Ascending aorta (tissue), 2 donors: ENCODE results near the gene KRTDAP. TPM values are rescaled to one million over a fixed set of nuclear protein-coding genes. Genes with fewer than 3 reads are reported as not detected.

Source experiments
- DNase-seq, 2 donors: peaks; one replicate each; pipeline ENCODE4 v3.0.0-alpha.2; 2019; ENCODE audit warnings: low spot score in 2 of 2
- H3K27ac ChIP-seq, 2 donors: fragments of 200-600 bp; sonication (generic); one replicate each; pipeline ENCODE4 v1.5.1; 2016 to 2017; ENCODE audit warnings: mild to moderate bottlenecking in 1 of 2
- H3K27me3 ChIP-seq: fragments of 200-600 bp; sonication (generic); one replicate; pipeline ENCODE4 v1.5.1; 2017
- H3K36me3 ChIP-seq, 2 donors: fragments of 200-600 bp; sonication (generic); one replicate each; pipeline ENCODE4 v1.5.1; 2016
- H3K4me1 ChIP-seq, 2 donors: fragments of 200-600 bp; sonication (generic); one replicate each; pipeline ENCODE4 v1.5.1; 2016 to 2017; ENCODE audit warnings: mild to moderate bottlenecking in 1 of 2
- H3K4me3 ChIP-seq, 2 donors: fragments of 200-600 bp; sonication (generic); one replicate each; pipeline ENCODE4 v1.5.1; 2016 to 2017; ENCODE audit warnings: mild to moderate bottlenecking in 1 of 2
- H3K9me3 ChIP-seq, 2 donors: fragments of 200-600 bp; sonication (generic); one replicate each; pipeline ENCODE4 v1.5.1; 2016
- CTCF ChIP-seq, 3 experiments: fragments of 200-600 bp in 2 of 3; fragments of 450-650 bp in 1 of 3; sonication (generic) in 2 of 3; IDR thresholded peaks; one replicate each; pipeline ENCODE4 v1.5.1; 2016 to 2019; ENCODE audit warnings: antibody characterized with exemption in 3 of 3, mild to moderate bottlenecking in 1 of 3, moderate library complexity in 1 of 3
- intact Hi-C: fragments of 100-400 bp; cut with DNase I; formaldehyde crosslinking; loops from one replicate; pipeline ENCODE4 v1.15.1; 2023
- total RNA-seq: library from RNA; depleted of rRNA; stranded (reverse); fragments of >200 nt; gene quantifications from one replicate; pipeline ENCODE4 v1.1.0, GENCODE V29; 2016

The KRTDAP gene
- total RNA-seq, 1 donor from 2014 or later: not detected

- H3K36me3 ChIP-seq: no peaks in the 10 kb centered on the region
- H3K9me3 ChIP-seq: no peaks in the 10 kb centered on the region
- H3K4me3 ChIP-seq: no peak overlapping the region
- no peak for DNase-seq
- no peaks in the 10 kb centered on the region for H3K4me1 ChIP-seq
- H3K27me3 ChIP-seq: no peaks in the 10 kb centered on the region
- no peak overlapping the region for H3K27ac ChIP-seq
- TF ChIP-seq CTCF (IDR thresholded peaks at IDR 0.05): no peak
- intact Hi-C loops: no loop called here
Observed at GRCh38 chr19:35455616-35456201, 34.6 kb downstream of the KRTDAP start.

GRCh38 chr19:35454663-35455062 is 35.6 kb downstream of the KRTDAP start:
- intact Hi-C loops: no loop called here
- Histone ChIP-seq H3K36me3 (no peaks in the 10 kb centered on the region), H3K4me1 (no peaks in the 10 kb centered on the region), H3K9me3 (no peaks in the 10 kb centered on the region), H3K27me3 (no peaks in the 10 kb centered on the region), H3K4me3 (no peak overlapping the region), H3K27ac (no peak overlapping the region)
- TF ChIP-seq CTCF (IDR thresholded peaks at IDR 0.05): no peak
- DNase-seq: no peak

GRCh38 chr19:35451338-35452096 is 38.7 kb downstream of the KRTDAP start:
- no peaks in the 10 kb centered on the region for H3K36me3 ChIP-seq
- intact Hi-C loops: no loop called here
- no peaks in the 10 kb centered on the region for H3K4me1 ChIP-seq
- TF ChIP-seq CTCF (IDR thresholded peaks at IDR 0.05): no peak
- H3K27ac ChIP-seq: no peak overlapping the region
- H3K9me3 ChIP-seq: no peaks in the 10 kb centered on the region
- no peaks in the 10 kb centered on the region for H3K27me3 ChIP-seq
- DNase-seq: no peak
- no peak overlapping the region for H3K4me3 ChIP-seq

GRCh38 chr19:35449359-35450043 is 40.8 kb downstream of the KRTDAP start:
- Histone ChIP-seq H3K27me3 (no peaks in the 10 kb centered on the region), H3K36me3 (no peaks in the 10 kb centered on the region), H3K27ac (no peak overlapping the region), H3K9me3 (no peaks in the 10 kb centered on the region), H3K4me3 (no peak overlapping the region), H3K4me1 (no peaks in the 10 kb centered on the region)
- no peak for DNase-seq
- no peak for TF ChIP-seq CTCF (IDR thresholded peaks at IDR 0.05)
- intact Hi-C loops: no loop called here

- DNase-seq: no peak
- no peaks in the 10 kb centered on the region for H3K9me3 ChIP-seq
- intact Hi-C loops: no loop called here
- no peaks in the 10 kb centered on the region for H3K4me1 ChIP-seq
- TF ChIP-seq CTCF (IDR thresholded peaks at IDR 0.05): no peak
- no peak within 1 kb of the TSS for H3K4me3 ChIP-seq
- H3K27me3 ChIP-seq: no peaks in the 10 kb centered on the region
- no peak within 1 kb of the TSS for H3K27ac ChIP-seq
- no peaks in the 10 kb centered on the region for H3K36me3 ChIP-seq
Observed at GRCh38 chr19:35447606-35448469, 42.4 kb downstream of the KRTDAP start, which contains the start of gene FFAR2. TSS of gene FFAR2 (plus strand) at chr19:35448257. CDS start at chr19:35449715, 1,458 bp downstream.
